Measurements from ENCODE around the gene ARSD.
A peak's percentile ranks its signal among the peaks of the same experiment; 100 is the strongest.

The ARSD gene

GRCh38 chrX:2889045-2889605, 40.0 kb downstream of the ARSD start:
- Histone ChIP-seq H3K27ac (ENCODE audit: low read length) (no peak overlapping the region), H3K4me3 (ENCODE audit: low read depth in 1 of 2, low read length in 2 of 2) (peak overlapping the region; percentile 50 to 59), H3K27me3 (ENCODE audit: low read depth, low read length) (no peaks in the 10 kb centered on the region), H3K9me3 (ENCODE audit: control insufficient read depth in 1 of 2, low read length in 2 of 2) (no peaks in the 10 kb centered on the region), H3K36me3 (ENCODE audit: control insufficient read depth in 1 of 2, insufficient read depth in 2 of 2, low read length in 2 of 2) (no peaks in the 10 kb centered on the region), H3K4me1 (ENCODE audit: control insufficient read depth in 1 of 2, insufficient read depth in 2 of 2, low read length in 2 of 2) (no peaks in the 10 kb centered on the region)

DNA sequence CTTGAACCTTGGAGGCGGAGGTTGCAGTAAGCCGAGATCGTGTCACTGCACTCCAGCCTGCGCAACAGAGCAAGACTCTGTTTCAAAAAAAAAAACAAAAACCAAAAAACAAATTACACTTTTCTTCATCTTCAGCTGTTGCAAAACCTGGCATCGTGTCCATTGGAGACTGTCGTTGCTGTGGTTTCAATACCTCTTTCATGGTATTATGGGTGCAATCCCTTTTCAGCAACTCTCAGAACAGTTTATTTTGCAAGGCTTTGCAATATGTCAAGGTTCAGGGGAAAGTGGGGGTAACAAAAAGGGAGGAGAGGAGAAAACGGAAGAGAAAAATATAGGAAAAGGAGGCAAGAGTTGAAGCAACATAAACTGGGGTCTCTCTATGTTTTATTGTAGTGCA, 40.8 kb downstream of the ARSD start:
- Histone ChIP-seq H3K27ac (ENCODE audit: low read length) (no peak overlapping the region), H3K4me3 (ENCODE audit: low read depth in 1 of 2, low read length in 2 of 2) (no peak overlapping the region)

DNA sequence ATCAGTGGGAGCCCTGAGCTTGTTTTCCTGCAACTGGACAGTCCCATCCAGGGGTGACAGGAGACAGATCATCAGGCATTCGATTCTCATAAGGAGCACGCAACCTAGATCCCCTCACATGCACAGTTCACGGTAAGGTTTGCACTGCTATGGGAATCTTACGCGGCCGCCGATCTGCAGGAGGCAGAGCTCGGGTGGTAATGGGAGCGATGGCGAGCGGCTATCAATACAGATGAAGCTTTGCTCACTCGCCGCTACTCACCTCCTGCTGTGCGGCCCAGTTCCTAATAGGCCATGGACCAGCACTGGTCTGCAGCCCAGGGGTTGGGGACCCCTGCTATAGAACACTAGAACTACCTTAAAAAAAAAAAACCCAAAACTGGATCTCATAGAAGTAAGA, 45.4 kb downstream of the ARSD start:
- H3K4me3 ChIP-seq (ENCODE audit: low read depth in 1 of 2, low read length in 2 of 2): no peak overlapping the region
- H3K36me3 ChIP-seq (ENCODE audit: control insufficient read depth in 1 of 2, insufficient read depth in 2 of 2, low read length in 2 of 2): no peaks in the 10 kb centered on the region
- H3K4me1 ChIP-seq (ENCODE audit: control insufficient read depth in 1 of 2, insufficient read depth in 2 of 2, low read length in 2 of 2): no peaks in the 10 kb centered on the region
- no peaks in the 10 kb centered on the region for H3K9me3 ChIP-seq (ENCODE audit: control insufficient read depth in 1 of 2, low read length in 2 of 2)
- H3K27ac ChIP-seq (ENCODE audit: low read length): no peak overlapping the region
- H3K27me3 ChIP-seq (ENCODE audit: low read depth, low read length): no peaks in the 10 kb centered on the region

More for the DNA sequence above, 40.8 kb downstream of the ARSD start:
- no peaks in the 10 kb centered on the region for H3K27me3 ChIP-seq (ENCODE audit: low read depth, low read length)
- no peaks in the 10 kb centered on the region for H3K4me1 ChIP-seq (ENCODE audit: control insufficient read depth in 1 of 2, insufficient read depth in 2 of 2, low read length in 2 of 2)
- no peaks in the 10 kb centered on the region for H3K9me3 ChIP-seq (ENCODE audit: control insufficient read depth in 1 of 2, low read length in 2 of 2)
- no peaks in the 10 kb centered on the region for H3K36me3 ChIP-seq (ENCODE audit: control insufficient read depth in 1 of 2, insufficient read depth in 2 of 2, low read length in 2 of 2)

GRCh38 chrX:2879670-2880069, 49.5 kb downstream of the ARSD start:
- Histone ChIP-seq H3K4me1 (ENCODE audit: control insufficient read depth in 1 of 2, insufficient read depth in 2 of 2, low read length in 2 of 2) (no peaks in the 10 kb centered on the region), H3K4me3 (ENCODE audit: low read depth in 1 of 2, low read length in 2 of 2) (no peak overlapping the region)

GRCh38 chrX:2878563-2878962, 50.6 kb downstream of the ARSD start:
- Histone ChIP-seq H3K9me3 (ENCODE audit: control insufficient read depth in 1 of 2, low read length in 2 of 2) (peaks cover 0 to 2% of the 10 kb centered on the region in 2 donors), H3K4me1 (ENCODE audit: control insufficient read depth in 1 of 2, insufficient read depth in 2 of 2, low read length in 2 of 2) (no peaks in the 10 kb centered on the region), H3K27me3 (ENCODE audit: low read depth, low read length) (no peaks in the 10 kb centered on the region), H3K4me3 (ENCODE audit: low read depth in 1 of 2, low read length in 2 of 2) (no peak overlapping the region), H3K36me3 (ENCODE audit: control insufficient read depth in 1 of 2, insufficient read depth in 2 of 2, low read length in 2 of 2) (no peaks in the 10 kb centered on the region), H3K27ac (ENCODE audit: low read length) (no peak overlapping the region)

More at GRCh38 chrX:2879670-2880069, 49.5 kb downstream of the ARSD start:
- Histone ChIP-seq H3K27me3 (ENCODE audit: low read depth, low read length) (no peaks in the 10 kb centered on the region), H3K9me3 (ENCODE audit: control insufficient read depth in 1 of 2, low read length in 2 of 2) (peaks cover 0 to 2% of the 10 kb centered on the region in 2 donors), H3K36me3 (ENCODE audit: control insufficient read depth in 1 of 2, insufficient read depth in 2 of 2, low read length in 2 of 2) (no peaks in the 10 kb centered on the region), H3K27ac (ENCODE audit: low read length) (no peak overlapping the region)

- H3K36me3 ChIP-seq (ENCODE audit: control insufficient read depth in 1 of 2, insufficient read depth in 2 of 2, low read length in 2 of 2): no peaks in the 10 kb centered on the region
- no peaks in the 10 kb centered on the region for H3K4me1 ChIP-seq (ENCODE audit: control insufficient read depth in 1 of 2, insufficient read depth in 2 of 2, low read length in 2 of 2)
- H3K9me3 ChIP-seq (ENCODE audit: control insufficient read depth in 1 of 2, low read length in 2 of 2): peaks cover 0 to 2% of the 10 kb centered on the region in 2 donors
- no peaks in the 10 kb centered on the region for H3K27me3 ChIP-seq (ENCODE audit: low read depth, low read length)
- no peak overlapping the region for H3K27ac ChIP-seq (ENCODE audit: low read length)
- H3K4me3 ChIP-seq (ENCODE audit: low read depth in 1 of 2, low read length in 2 of 2): no peak overlapping the region
Observed at GRCh38 chrX:2875798-2876399, 53.2 kb downstream of the ARSD start.

DNA sequence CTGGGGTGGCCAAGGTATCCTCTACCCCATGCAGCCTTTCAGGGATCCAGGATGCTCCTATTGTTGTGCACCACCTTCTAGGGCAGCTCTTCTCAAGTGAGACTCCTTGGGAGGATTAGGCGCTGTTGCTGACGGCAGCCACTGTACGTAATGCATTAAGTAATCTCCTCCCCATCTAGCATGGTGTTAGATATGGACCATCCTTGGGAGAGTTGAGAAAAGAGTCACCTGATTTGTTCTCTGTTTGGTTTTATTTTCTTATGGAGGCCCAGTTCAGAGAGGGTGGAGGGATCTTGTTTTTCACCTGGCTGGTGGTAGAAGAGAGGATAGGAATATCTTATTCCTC, 54.0 kb downstream of the ARSD start:
- no peaks in the 10 kb centered on the region for H3K36me3 ChIP-seq (ENCODE audit: control insufficient read depth in 1 of 2, insufficient read depth in 2 of 2, low read length in 2 of 2)
- no peaks in the 10 kb centered on the region for H3K27me3 ChIP-seq (ENCODE audit: low read depth, low read length)
- H3K4me3 ChIP-seq (ENCODE audit: low read depth in 1 of 2, low read length in 2 of 2): no peak overlapping the region
- peaks cover 0 to 2% of the 10 kb centered on the region in 2 donors for H3K9me3 ChIP-seq (ENCODE audit: control insufficient read depth in 1 of 2, low read length in 2 of 2)
- H3K27ac ChIP-seq (ENCODE audit: low read length): no peak overlapping the region
- H3K4me1 ChIP-seq (ENCODE audit: control insufficient read depth in 1 of 2, insufficient read depth in 2 of 2, low read length in 2 of 2): no peaks in the 10 kb centered on the region

DNA sequence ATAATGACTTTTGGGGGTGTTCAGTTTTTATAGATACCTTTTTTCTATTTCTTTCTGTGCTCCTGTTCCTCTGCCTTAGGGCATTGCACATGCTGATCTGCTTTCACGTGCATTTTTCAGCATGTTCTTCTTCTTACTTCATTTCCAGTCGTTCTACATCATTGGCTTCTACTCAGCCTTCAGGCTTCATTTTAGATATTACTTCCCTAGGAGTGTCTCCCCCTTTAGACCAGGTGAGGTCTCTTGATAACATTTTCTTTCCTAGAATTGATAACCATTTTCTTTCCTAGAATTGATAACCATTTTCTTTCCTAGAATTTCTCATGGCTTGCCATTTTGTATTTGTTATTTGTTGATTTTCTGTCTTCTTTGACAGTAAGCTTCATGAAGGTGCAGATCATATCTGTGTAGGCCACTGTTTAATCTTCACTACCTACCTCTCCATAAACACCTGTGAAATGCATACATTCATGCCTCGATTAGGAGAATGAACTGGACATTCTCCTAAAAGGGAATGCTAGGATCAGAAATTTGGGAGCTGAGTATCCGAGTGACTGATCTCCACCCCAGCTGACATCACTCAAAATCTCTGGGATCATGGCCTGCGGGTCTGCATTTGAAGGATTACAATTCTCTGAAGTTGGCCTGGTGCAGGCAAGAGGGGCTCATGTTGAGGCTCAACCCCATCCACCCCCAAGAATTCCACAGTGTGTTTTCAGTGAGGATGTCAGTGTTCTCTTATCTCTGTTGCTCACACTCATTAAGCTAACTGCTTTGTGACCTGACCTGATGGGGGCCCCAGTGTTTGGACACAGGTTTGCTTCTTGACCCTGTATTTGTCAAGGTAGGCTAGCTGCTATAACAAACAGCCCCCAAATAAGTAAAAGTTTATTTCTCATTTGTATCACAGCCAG, 54.7 kb downstream of the ARSD start:
- no peaks in the 10 kb centered on the region for H3K27me3 ChIP-seq (ENCODE audit: low read depth, low read length)
- no peak overlapping the region for H3K27ac ChIP-seq (ENCODE audit: low read length)
- no peaks in the 10 kb centered on the region for H3K36me3 ChIP-seq (ENCODE audit: control insufficient read depth in 1 of 2, insufficient read depth in 2 of 2, low read length in 2 of 2)
- peaks cover 0 to 2% of the 10 kb centered on the region in 2 donors for H3K9me3 ChIP-seq (ENCODE audit: control insufficient read depth in 1 of 2, low read length in 2 of 2)
- no peak overlapping the region for H3K4me3 ChIP-seq (ENCODE audit: low read depth in 1 of 2, low read length in 2 of 2)
- no peaks in the 10 kb centered on the region for H3K4me1 ChIP-seq (ENCODE audit: control insufficient read depth in 1 of 2, insufficient read depth in 2 of 2, low read length in 2 of 2)

GRCh38 chrX:2872671-2873277, 56.4 kb downstream of the ARSD start:
- no peaks in the 10 kb centered on the region for H3K27me3 ChIP-seq (ENCODE audit: low read depth, low read length)
- H3K4me1 ChIP-seq (ENCODE audit: control insufficient read depth in 1 of 2, insufficient read depth in 2 of 2, low read length in 2 of 2): no peaks in the 10 kb centered on the region
- no peak overlapping the region for H3K27ac ChIP-seq (ENCODE audit: low read length)
- H3K9me3 ChIP-seq (ENCODE audit: control insufficient read depth in 1 of 2, low read length in 2 of 2): peaks cover 0 to 2% of the 10 kb centered on the region in 2 donors
- H3K4me3 ChIP-seq (ENCODE audit: low read depth in 1 of 2, low read length in 2 of 2): no peak overlapping the region
- H3K36me3 ChIP-seq (ENCODE audit: control insufficient read depth in 1 of 2, insufficient read depth in 2 of 2, low read length in 2 of 2): no peaks in the 10 kb centered on the region

- Histone ChIP-seq H3K9me3 (ENCODE audit: control insufficient read depth in 1 of 2, low read length in 2 of 2) (peaks cover 0 to 2% of the 10 kb centered on the region in 2 donors), H3K36me3 (ENCODE audit: control insufficient read depth in 1 of 2, insufficient read depth in 2 of 2, low read length in 2 of 2) (no peaks in the 10 kb centered on the region), H3K4me3 (ENCODE audit: low read depth in 1 of 2, low read length in 2 of 2) (no peak overlapping the region), H3K4me1 (ENCODE audit: control insufficient read depth in 1 of 2, insufficient read depth in 2 of 2, low read length in 2 of 2) (no peaks in the 10 kb centered on the region), H3K27ac (ENCODE audit: low read length) (no peak overlapping the region), H3K27me3 (ENCODE audit: low read depth, low read length) (no peaks in the 10 kb centered on the region)
Observed at GRCh38 chrX:2871831-2872230, 57.3 kb downstream of the ARSD start.

DNA sequence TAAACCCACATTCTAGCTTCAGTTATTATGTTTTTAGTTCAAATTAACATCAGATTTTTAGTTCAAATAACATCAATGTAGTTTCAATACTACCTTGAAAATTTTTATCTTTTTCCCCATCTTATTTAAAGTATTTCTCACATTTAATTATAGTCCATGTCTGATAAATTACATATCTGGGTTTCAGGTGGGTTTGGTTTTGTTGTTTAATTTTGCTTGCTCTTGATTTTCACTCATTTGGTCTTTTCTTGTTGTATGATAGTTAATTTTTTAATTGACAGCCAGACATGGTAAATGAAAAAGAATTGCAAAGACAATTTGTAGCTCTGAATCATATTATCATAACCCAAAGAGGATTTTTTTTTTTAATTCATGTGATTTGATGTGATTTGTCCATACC, 58.5 kb downstream of the ARSD start:
- Histone ChIP-seq H3K9me3 (ENCODE audit: control insufficient read depth in 1 of 2, low read length in 2 of 2) (peaks cover 0 to 2% of the 10 kb centered on the region in 2 donors), H3K27ac (ENCODE audit: low read length) (no peak overlapping the region), H3K27me3 (ENCODE audit: low read depth, low read length) (no peaks in the 10 kb centered on the region), H3K4me3 (ENCODE audit: low read depth in 1 of 2, low read length in 2 of 2) (no peak overlapping the region), H3K36me3 (ENCODE audit: control insufficient read depth in 1 of 2, insufficient read depth in 2 of 2, low read length in 2 of 2) (no peaks in the 10 kb centered on the region), H3K4me1 (ENCODE audit: control insufficient read depth in 1 of 2, insufficient read depth in 2 of 2, low read length in 2 of 2) (no peaks in the 10 kb centered on the region)
